ENCODE measurements around the gene ZNF442. TPM values are rescaled to one million over a fixed set of nuclear protein-coding genes. Genes with fewer than 3 reads are reported as not detected.
"Not testable (repeated sequence)": the region's sequence is repeated elsewhere in the genome, so short reads cannot be mapped to it uniquely, and the experiment has no call there.

The ZNF442 gene
- total RNA-seq, 6 donors from 2014 or later, result 0.33 to 6.3 (median 2.1) TPM

DNA sequence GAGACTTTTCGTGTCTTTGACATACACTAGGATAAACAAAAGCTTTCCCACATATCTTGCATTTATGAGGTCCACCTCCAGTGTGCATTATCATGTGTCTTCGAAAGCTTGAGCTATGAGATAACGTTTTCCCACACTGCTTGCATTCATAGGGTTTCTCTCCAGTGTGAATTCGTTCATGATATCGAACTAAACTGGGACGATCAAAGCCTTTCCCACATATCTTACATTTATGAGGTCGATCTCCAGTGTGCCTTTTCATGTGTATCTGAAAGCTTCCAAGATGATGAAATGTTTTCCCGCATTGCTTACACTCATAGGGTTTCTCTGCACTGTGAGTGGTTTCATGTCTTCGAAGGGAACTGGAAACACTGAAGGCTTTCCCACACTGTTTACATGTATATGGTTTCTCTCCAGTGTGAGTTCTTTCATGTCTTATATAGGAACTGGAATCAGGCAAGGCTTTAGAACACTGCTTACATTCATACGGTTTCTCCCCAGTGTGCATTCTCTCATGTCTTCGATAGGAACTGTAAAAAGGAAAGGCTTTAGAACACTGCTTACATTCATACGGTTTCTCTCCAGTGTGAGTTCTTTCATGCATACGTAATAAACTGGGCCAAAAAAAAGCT lies 46.6 kb downstream of the ZNF442 start:
- Histone ChIP-seq H3K4me3 (no peak overlapping the region), H3K4me1 (no peaks in the 10 kb centered on the region), H3K27ac (no peak overlapping the region), H3K36me3 (peaks cover 11 to 50% (median 27%) of the 10 kb centered on the region in 4 donors), H3K9me3 (peaks cover 0 to 16% (median 10%) of the 10 kb centered on the region in 4 donors), H3K27me3 (no peaks in the 10 kb centered on the region)
- DNase-seq (no peak), ATAC-seq (ENCODE audit: low FRiP score in 2 of 2) (no peak)
- TF ChIP-seq, protein P1, sequence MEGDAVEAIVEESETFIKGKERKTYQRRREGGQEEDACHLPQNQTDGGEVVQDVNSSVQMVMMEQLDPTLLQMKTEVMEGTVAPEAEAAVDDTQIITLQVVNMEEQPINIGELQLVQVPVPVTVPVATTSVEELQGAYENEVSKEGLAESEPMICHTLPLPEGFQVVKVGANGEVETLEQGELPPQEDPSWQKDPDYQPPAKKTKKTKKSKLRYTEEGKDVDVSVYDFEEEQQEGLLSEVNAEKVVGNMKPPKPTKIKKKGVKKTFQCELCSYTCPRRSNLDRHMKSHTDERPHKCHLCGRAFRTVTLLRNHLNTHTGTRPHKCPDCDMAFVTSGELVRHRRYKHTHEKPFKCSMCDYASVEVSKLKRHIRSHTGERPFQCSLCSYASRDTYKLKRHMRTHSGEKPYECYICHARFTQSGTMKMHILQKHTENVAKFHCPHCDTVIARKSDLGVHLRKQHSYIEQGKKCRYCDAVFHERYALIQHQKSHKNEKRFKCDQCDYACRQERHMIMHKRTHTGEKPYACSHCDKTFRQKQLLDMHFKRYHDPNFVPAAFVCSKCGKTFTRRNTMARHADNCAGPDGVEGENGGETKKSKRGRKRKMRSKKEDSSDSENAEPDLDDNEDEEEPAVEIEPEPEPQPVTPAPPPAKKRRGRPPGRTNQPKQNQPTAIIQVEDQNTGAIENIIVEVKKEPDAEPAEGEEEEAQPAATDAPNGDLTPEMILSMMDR (IDR thresholded peaks at IDR 0.05), result no peak
- TF ChIP-seq EP300 (IDR thresholded peaks at IDR 0.05), result no peak
- no peak for TF ChIP-seq POLR2AphosphoS5 (IDR thresholded peaks at IDR 0.05)
- TF ChIP-seq POLR2A (IDR thresholded peaks at IDR 0.05), result no peak
- 95 to 97% methylated on average over 13 of the region's 13 CpGs for WGBS, 2 donors

DNA sequence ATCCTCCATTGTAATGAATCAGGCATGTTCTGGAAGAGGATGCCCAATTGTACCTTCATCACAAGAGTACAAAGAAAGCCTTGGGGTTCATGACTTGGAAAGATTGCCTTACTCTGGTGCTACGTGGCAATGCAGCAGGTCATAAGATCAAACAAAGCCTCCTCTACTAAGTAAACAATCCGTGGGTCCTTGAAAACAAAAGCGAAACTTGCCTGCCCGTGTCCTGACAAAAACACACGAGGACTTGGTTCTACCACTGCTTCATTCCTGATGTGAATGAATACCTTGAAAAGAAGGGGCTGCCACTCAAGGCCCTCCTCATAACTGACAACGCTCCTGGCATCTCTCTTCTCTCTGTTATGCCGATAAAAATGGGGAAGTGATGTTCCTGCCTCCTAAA lies 50.9 kb downstream of the ZNF442 start:
- no peaks in the 10 kb centered on the region for H3K4me1 ChIP-seq
- no peak for ATAC-seq (ENCODE audit: low FRiP score in 2 of 2)
- H3K9me3 ChIP-seq, result peaks cover 0 to 13% (median 9%) of the 10 kb centered on the region in 4 donors
- peak in 1 of 2 donors; percentile 23 for DNase-seq
- peaks cover 3 to 21% (median 11%) of the 10 kb centered on the region in 4 donors for H3K36me3 ChIP-seq
- TF ChIP-seq POLR2AphosphoS5 (IDR thresholded peaks at IDR 0.05) (no peak), EP300 (IDR thresholded peaks at IDR 0.05) (no peak)
- TF ChIP-seq, protein P1 (IDR thresholded peaks at IDR 0.05), result no peak
- peak overlapping the region in 2 of 4 donors; percentile 2 to 29 for H3K27ac ChIP-seq
- H3K4me3 ChIP-seq, result peak overlapping the region in 3 of 4 donors; percentile 2 to 33 (median 21)
- WGBS, 2 donors, result 48 to 49% methylated on average over 7 of the region's 7 CpGs
- H3K27me3 ChIP-seq, result no peaks in the 10 kb centered on the region

DNA sequence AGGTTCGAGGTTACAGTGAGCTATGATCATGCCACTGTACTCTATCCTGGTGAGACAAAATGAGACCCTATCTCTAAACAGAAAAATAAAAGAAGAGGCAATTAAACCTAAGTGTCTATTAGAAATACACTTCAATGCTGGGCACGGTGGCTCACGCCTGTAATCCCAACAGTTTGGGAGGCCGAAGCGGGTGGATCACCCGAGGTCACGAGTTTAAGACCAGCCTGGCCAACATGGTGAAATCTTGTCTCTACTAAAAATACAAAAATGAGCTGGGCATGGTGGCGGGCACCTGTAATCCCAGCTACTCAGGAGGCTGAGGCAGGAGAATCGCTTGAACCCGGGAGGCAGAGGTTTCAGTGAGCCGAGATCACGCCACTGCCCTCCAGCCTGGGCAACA lies 56.6 kb downstream of the ZNF442 start:
- H3K27me3 ChIP-seq; H3K36me3 ChIP-seq; H3K9me3 ChIP-seq; DNase-seq; H3K4me1 ChIP-seq; ATAC-seq (ENCODE audit: low FRiP score in 2 of 2); H3K27ac ChIP-seq; H3K4me3 ChIP-seq: not testable (repeated sequence)
- WGBS, 2 donors, result 95 to 97% methylated on average over 12 of the region's 12 CpGs

Small RNAs within 50 kb of the gene (small RNA-seq; reads per million reads assigned to genes)
- gene RPS29P23, result 0 reads per million in 4 donors

Other genes with a start within 250 kb of the ZNF442 start
- 1 to 10 TPM in 5 of 6 donors, not detected in 1; 1.9 to 5.4 (median 4.1) TPM for gene ZNF20, start 225.3 kb downstream of the ZNF442 start, total RNA-seq
- gene ZNF625, start 208.9 kb downstream of the ZNF442 start, total RNA-seq, result 1 to 10 TPM; 3.0 to 9.8 (median 5.0) TPM
- 10 to 100 TPM in 2 of 6 donors, 1 to 10 TPM in 4; 5.7 to 15.2 (median 9.2) TPM for gene ZNF136, start 202.6 kb downstream of the ZNF442 start, total RNA-seq
- 10 to 100 TPM; 10.2 to 22.4 (median 16.5) TPM for gene ZNF44, start 70.8 kb downstream of the ZNF442 start, total RNA-seq
- gene ZNF563, start 32.0 kb downstream of the ZNF442 start, total RNA-seq, result 10 to 100 TPM in 1 of 6 donors, 1 to 10 TPM in 5; 2.0 to 21.0 (median 4.3) TPM
- 1 to 10 TPM; 3.1 to 7.6 (median 5.4) TPM for gene ZNF799, start 35.6 kb upstream of the ZNF442 start, total RNA-seq
- 1 to 10 TPM; 2.7 to 9.4 (median 4.2) TPM for gene ZNF443, start 75.3 kb upstream of the ZNF442 start, total RNA-seq
- 10 to 100 TPM in 1 of 6 donors, 1 to 10 TPM in 5; 1.9 to 11.2 (median 2.5) TPM for gene ZNF709, start 119.1 kb upstream of the ZNF442 start, total RNA-seq
- gene ZNF564, start 185.8 kb upstream of the ZNF442 start, total RNA-seq, result 10 to 100 TPM in 4 of 6 donors, 1 to 10 TPM in 2; 5.0 to 28.3 (median 12.2) TPM
- gene ZNF490, start 245.1 kb upstream of the ZNF442 start, total RNA-seq, result 10 to 100 TPM in 2 of 6 donors, 1 to 10 TPM in 4; 4.3 to 11.6 (median 9.0) TPM
- 10 to 100 TPM; 12.6 to 29.3 (median 21.9) TPM for gene ZNF791, start 245.2 kb upstream of the ZNF442 start, total RNA-seq

All from upper lobe of left lung (tissue), 6 donors.